ENCODE data around the gene FLNA.
"Not testable (repeated sequence)": the region's sequence is repeated elsewhere in the genome, so short reads cannot be mapped to it uniquely, and the experiment has no call there.

FLNA gene

GRCh38 chrX:154360155-154360713 is 14.2 kb downstream of the FLNA start:
- DNase-seq (ENCODE audit: low read depth in 2 of 2): no peak

- DNase-seq (ENCODE audit: low read depth in 2 of 2): no peak
These were observed 14.9 kb downstream of the FLNA start for GRCh38 chrX:154359362-154360154.

- DNase-seq (ENCODE audit: low read depth in 2 of 2): no peak
These were observed 15.6 kb downstream of the FLNA start for GRCh38 chrX:154358829-154359228.

GRCh38 chrX:154358011-154358410 is 16.4 kb downstream of the FLNA start:
- DNase-seq (ENCODE audit: low read depth in 2 of 2): no peak

- no peak for DNase-seq (ENCODE audit: low read depth in 2 of 2)
These were observed 17.2 kb downstream of the FLNA start for GRCh38 chrX:154357205-154357604.

GRCh38 chrX:154356596-154356995 is 17.8 kb downstream of the FLNA start:
- no peak for DNase-seq (ENCODE audit: low read depth in 2 of 2)

- no peak for DNase-seq (ENCODE audit: low read depth in 2 of 2)
These were observed 18.7 kb downstream of the FLNA start for GRCh38 chrX:154355776-154356140.

- DNase-seq (ENCODE audit: low read depth in 2 of 2): no peak
These were observed 19.2 kb downstream of the FLNA start for GRCh38 chrX:154355094-154355775.

- no peak for DNase-seq (ENCODE audit: low read depth in 2 of 2)
These were observed 19.9 kb downstream of the FLNA start for GRCh38 chrX:154354516-154354915.

- DNase-seq (ENCODE audit: low read depth in 2 of 2): no peak
These were observed 20.4 kb downstream of the FLNA start for GRCh38 chrX:154354013-154354412.

- DNase-seq (ENCODE audit: low read depth in 2 of 2): no peak
These were observed 21.1 kb downstream of the FLNA start for GRCh38 chrX:154353172-154353843.

- no peak for DNase-seq (ENCODE audit: low read depth in 2 of 2)
These were observed 22.0 kb downstream of the FLNA start for GRCh38 chrX:154352466-154352865.

- no peak for DNase-seq (ENCODE audit: low read depth in 2 of 2)
These were observed 22.4 kb downstream of the FLNA start for GRCh38 chrX:154352012-154352401.

- DNase-seq (ENCODE audit: low read depth in 2 of 2): no peak
These were observed 23.0 kb downstream of the FLNA start for GRCh38 chrX:154351183-154352011.

GRCh38 chrX:154350429-154351182 is 23.8 kb downstream of the FLNA start:
- DNase-seq (ENCODE audit: low read depth in 2 of 2): no peak

GRCh38 chrX:154349979-154350378 is 24.5 kb downstream of the FLNA start:
- no peak for DNase-seq (ENCODE audit: low read depth in 2 of 2)

- no peak for DNase-seq (ENCODE audit: low read depth in 2 of 2)
These were observed 25.0 kb downstream of the FLNA start for GRCh38 chrX:154349359-154349935.

GRCh38 chrX:154348646-154349358 is 25.6 kb downstream of the FLNA start:
- DNase-seq (ENCODE audit: low read depth in 2 of 2): no peak

GRCh38 chrX:154348114-154348531 is 26.3 kb downstream of the FLNA start:
- DNase-seq (ENCODE audit: low read depth in 2 of 2): no peak

GRCh38 chrX:154343620-154344019 is 30.8 kb downstream of the FLNA start:
- DNase-seq (ENCODE audit: low read depth in 2 of 2): not testable (repeated sequence)

Measured in stimulated activated CD8-positive, alpha-beta memory T cell treated with anti-CD3 and anti-CD28 coated beads, Interleukin-15, amount 100 ng/mL, for 48 hours (primary cell).